Dedifferentiated amniotic fluid mesenchymal stem cell (primary cell): ENCODE measurements around the gene CENPT.
"Not testable (repeated sequence)": the region's sequence is repeated elsewhere in the genome, so short reads cannot be mapped to it uniquely, and the experiment has no call there.

ENCODE experiments used
- DNase-seq: peaks from one replicate; pipeline ENCODE4 v3.0.0-alpha.2; 2016; ENCODE audit errors: extremely low spot score

CENPT gene

DNA sequence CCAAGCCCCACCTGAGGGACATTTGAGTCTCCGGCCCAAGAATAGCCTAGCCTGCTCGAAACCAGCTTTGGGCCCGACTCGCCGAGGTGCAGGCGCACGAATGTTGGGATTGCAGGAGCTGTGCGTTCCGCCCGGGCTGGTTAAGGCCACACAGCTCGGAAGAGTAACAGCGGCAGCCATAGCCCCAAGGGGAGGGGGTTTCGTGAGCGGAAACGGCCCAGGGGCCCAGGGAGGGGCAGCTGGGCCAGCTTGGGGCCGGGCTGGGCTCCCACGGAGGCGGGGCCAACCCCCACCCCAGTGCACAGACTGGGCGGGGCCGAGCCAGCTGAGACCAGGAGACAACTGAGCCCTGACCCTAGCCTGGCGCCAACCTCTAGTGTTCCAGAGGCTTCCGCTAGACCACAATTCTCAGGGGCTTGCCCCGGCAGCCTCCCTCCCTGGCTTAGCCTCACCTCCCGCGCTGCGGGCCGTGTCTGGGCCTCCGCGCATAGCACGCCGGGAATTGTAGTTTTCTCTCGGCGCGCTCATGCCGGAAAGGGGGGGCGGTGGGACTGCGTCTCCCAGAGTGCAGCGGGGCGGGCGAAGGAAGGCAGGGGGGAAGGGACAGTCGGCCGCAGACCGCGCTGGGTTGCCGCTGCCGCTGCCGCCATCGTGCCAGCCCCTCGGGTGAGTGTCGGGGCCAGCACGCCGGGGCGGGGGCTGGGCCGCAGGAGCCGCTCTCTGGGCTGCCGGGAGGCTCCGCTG lies 1.0 kb downstream of the CENPT start, which contains the start of gene NUTF2:
TSS of gene NUTF2 (plus strand) at position 614 of the 744 bp plus-strand sequence. CDS start 18,198 bp downstream, outside the sequence.
- DNase-seq = peak; percentile 92

DNA sequence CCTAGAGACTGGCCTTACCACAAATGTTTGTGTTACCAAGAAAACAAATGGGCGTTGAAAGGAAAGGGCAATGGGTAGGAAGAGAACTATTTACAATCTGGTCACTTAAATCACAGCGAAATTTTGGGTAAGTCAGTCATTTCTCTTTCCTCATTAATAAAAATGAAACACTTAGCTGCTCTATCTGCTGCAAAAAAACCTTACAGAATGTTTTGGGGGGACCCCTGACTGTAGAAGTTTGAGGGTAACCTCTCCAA lies 1.5 kb downstream of the CENPT start:
- DNase-seq = no peak

DNA sequence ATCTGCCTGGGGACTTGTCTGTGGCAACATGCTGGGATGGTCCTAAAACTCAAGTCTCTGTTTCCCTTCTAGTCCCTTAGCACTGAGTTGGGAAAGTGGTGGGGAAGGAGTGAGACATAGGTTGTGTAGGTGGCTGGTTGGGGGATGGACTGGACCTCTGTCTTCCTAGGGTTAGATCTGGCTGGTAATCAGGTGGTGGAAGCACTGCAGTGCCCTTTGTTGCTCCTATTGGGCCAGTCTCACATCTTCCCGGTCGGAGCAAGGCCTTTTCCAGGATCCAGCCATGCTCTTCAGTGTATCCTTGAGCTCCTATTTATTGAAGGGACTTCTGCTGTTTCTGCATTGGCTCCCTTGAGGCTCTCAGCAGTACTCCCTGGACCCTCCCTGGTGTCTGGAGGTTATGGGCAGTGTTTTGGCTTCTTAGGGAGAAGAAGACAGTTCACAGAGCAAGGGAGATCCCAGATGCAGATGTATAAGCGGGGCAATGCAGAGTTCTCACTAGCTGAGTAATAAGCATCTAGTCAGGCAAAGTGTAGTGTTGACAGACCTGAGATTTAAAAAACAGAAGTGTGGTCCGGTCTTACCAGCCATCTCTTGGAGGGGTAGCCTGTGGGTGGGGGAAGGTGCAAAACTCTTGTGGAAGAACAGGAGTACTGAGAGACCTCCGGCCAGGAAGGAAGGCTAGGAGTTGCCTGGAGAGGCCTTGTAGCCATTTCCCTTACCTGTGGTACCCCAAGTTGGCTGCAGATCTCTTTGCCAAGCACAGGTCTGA lies 2.0 kb downstream of the CENPT start:
- DNase-seq = no peak

DNA sequence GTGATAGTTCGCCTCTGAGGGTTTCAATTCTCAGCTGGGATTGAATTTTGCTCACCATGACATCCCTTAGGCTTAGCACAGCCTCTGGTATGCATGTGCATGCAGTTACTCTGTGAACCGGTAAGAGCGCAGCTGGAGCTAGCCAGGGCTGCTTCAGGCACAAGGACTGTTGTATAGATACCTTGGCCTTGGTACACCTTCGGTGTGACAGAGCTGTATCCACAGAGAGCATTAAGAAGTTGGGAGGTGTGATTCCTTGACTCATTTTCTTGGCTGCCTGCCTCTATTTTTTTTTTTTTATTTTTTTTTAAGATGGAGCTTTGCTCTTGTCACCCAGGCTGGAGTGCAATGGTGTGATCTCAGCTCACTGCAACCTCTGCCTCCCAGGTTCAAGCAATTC lies 3.0 kb downstream of the CENPT start:
- DNase-seq = no peak

DNA sequence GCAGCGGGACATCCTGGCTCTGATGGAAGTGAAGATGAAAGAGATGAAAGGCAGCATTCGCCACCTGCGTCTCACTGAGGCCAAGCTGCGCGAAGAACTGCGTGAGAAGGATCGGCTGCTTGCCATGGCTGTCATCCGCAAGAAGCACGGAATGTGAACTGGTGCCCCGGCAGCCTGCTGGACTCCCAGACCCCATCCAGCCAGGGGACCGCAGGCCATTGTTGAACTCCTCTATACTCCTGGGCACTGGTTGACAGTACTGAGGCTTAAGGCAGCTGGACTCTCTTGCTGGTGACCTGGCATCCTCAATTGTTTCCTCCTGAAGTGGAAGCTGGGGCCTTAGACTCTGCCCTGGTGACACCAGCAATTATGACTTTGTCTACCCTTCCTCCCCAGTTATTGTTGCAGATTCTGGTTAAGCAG lies 4.1 kb downstream of the CENPT start:
- no peak for DNase-seq

DNA sequence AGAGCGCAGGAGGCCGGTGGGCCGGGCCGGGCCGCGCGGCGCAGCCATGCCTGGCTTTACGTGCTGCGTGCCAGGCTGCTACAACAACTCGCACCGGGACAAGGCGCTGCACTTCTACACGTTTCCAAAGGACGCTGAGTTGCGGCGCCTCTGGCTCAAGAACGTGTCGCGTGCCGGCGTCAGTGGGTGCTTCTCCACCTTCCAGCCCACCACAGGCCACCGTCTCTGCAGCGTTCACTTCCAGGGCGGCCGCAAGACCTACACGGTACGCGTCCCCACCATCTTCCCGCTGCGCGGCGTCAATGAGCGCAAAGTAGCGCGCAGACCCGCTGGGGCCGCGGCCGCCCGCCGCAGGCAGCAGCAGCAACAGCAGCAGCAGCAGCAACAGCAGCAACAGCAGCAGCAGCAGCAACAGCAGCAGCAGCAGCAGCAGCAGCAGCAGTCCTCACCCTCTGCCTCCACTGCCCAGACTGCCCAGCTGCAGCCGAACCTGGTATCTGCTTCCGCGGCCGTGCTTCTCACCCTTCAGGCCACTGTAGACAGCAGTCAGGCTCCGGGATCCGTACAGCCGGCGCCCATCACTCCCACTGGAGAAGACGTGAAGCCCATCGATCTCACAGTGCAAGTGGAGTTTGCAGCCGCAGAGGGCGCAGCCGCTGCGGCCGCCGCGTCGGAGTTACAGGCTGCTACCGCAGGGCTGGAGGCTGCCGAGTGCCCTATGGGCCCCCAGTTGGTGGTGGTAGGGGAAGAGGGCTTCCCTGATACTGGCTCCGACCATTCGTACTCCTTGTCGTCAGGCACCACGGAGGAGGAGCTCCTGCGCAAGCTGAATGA lies 4.8 kb downstream of the CENPT start:
- DNase-seq = no peak

DNA sequence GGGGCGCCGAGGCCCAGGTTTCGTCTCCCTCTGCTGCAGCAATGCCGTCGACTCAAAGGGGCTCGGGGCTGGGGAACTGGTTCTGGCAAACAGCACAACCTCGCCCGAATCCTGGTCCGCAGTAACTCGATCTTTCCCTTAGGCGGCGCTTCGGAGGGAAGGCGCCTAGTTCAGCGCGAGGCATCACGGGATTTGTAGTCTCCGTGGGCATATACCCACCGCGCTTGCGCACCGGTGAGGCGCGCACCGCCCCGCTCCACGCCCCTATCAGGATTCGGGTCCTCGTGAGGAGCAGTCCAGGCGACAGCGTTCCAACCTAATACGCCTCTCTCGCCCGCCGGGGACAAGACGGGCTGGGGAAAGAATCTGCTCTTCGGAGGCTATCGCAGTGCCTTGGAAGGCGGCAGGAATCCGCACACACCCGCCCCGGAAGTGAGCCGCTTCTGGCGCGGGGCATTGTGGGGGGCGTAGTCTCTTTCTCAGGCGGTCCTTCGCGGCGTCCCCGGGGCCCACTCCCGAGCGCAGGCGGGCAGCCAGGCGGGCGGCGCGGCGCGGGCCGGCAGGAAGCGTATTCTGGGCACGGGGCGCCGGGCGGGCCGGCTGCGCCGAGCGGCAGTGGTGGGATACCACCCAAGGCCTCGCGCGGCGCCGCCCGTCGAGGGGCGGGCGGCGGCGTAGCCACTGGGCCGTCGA lies 5.5 kb downstream of the CENPT start, which contains the start of gene THAP11:
TSS of gene THAP11 (plus strand) at position 505 of the 693 bp plus-strand sequence. CDS start 235 bp downstream, outside the sequence.
- peak; percentile 97 for DNase-seq

DNA sequence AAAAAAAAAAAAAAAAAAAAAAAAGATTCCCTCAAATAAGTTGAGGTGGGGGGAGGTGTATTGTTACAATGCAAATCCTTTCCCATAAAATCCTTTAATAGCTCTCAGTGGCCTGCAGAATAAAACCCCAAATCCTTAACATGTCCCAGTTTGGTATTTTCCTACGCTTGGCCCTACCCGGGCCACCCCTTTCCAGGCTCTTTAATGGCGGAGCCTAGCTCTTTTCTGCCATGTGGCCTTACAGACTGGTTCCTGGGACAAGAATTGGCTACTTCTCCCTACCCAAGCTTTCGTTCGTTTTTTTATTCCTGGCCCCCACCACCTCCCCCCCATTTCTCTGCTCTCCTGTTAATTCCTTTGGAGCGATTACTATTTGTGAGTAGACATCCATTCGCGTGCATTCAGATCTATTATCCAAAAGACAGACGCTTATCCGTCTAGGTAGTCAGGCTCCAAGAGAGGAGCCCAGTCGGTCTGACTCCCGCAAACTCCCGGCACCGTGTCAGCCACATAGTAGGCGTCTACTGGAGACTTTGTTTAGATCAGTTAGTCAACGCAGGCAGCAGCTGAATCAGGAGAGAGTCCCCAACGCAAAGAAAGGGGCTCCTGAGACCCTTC lies 6.2 kb downstream of the CENPT start:
- DNase-seq = no peak

DNA sequence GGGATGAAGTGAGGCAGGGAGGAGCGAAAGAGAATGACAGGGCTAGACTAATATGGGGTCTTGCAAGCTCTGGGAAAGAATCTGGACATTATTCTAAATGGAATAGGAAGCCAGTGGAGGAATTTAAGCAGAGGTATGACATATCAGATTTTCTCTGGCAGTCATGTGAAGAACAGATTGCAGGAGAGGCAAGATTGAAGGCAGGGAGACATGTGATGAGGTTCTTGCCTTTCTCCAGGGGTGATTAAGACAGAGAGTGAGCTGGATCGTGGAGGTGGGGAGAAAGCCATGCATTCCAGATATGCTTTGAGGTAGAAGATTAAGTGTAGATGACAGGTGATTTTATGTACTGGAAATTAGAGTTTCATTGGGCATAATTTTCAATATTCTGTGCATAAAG lies 9.7 kb downstream of the CENPT start:
- no peak for DNase-seq

DNA sequence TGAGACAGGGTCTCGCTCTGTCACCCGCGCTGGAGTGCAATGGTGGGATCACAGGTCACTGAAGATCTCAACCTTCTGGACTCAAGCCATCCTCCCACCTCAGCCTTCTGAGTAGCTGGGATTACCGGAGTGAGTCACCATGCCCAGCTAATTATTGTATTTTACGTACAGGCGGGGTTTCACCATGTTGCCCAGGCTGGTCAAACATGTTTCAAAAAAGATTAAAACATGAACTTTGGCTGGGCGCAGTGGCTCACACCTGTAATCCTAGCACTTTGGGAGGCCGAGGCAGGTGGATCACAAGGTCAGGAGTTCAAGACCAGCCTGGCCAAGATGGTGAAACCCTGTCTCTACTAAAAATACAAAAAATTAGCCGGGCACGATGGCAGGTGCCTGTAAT lies 10.3 kb downstream of the CENPT start:
- not testable (repeated sequence) for DNase-seq

DNA sequence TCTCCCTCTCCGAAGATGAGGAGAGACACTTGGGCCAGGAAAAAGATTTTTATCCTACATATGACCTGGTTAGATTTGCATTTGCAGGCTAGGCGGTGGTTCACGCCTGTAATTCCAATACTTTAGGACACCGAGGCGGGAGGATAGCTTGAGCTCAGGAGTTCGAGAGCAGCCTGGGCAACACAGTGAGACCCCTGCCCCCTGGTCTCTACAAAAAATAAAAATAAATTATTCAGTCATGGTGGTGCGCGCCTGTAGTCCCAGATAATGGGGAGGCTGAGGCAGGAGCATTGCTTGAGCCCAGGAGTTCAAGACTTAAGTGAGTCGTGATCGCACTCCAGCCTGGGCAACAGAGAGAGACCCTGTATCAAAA lies 13.3 kb downstream of the CENPT start:
- DNase-seq = no peak

DNA sequence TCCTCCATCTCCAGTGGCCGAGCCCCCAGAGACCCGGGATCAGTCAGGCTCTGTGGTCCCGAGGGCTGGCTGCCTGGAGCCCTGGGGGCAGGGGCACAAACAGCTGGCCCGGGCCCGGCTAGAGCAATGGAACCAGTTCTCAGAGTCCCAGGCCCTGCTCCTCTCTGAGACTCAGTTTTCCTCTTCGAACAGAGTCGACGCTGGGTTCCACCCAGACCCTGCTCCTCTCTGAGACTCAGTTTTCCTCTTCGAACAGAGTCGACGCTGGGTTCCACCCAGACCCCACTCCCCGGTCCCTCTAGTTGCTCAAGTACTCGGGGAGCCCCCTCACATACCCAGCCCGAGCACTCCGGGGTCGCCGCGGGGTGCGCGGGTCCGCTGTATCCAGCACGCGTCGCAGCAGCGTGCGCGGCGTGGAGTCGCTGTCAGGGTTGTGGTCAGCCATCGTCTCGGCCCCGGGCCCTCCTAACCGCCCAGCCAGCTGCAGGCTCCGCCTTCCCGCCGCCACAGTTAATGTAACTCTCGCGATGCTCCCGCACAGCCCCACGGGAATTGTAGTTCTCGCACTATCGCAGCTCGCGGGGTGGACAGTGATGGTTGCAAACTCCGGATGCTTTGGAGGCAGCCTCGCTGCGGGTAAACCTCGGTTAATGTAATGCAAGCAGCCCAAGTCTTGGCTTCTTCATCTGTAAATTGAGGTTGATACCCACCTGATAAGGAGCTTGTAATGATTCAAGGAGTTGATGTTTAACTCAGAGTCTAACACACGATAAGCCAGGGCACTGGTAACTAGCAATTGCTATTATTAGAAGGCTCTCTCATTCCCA lies 13.9 kb downstream of the CENPT start:
- DNase-seq = peak; percentile 94

DNA sequence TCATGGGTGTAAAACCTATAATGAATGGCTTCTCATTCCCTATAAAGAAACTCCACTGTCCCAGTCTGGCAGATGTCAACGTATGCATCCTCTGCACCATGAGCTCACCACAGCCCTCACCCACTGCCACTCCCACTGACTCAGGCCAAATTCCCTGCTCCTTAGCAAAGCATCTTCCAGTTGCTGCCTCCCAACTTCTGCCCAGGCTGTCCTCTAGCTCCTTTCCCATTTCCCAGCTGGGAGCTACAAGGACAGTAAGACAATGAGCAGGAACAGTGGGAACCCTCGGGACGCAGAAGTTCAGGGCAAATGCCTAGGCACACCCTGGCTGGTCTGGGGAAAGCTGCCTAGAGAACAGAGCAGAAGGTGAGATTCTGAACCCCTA lies 14.5 kb downstream of the CENPT start:
- peak; percentile 60 for DNase-seq

DNA sequence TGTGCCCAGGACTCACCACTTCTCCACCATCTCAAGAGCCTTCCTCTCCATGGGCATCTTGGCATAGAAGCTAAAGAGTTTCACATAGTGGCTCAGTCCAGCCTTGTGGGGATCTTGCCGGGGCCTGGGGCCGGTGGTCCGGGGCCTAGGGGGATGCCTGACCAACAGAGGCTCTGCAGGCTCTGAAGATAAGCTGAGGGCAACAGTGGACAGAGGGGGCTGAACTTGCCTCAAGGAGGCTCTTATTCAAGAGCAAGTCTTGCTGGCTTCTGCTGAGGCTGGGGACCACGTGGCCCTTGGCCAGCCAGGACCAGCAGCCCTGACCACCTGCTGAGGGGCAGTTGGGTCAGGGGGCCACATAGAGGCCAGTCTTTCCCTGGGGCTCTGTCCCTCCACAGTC lies 18.8 kb downstream of the CENPT start:
- no peak for DNase-seq

DNA sequence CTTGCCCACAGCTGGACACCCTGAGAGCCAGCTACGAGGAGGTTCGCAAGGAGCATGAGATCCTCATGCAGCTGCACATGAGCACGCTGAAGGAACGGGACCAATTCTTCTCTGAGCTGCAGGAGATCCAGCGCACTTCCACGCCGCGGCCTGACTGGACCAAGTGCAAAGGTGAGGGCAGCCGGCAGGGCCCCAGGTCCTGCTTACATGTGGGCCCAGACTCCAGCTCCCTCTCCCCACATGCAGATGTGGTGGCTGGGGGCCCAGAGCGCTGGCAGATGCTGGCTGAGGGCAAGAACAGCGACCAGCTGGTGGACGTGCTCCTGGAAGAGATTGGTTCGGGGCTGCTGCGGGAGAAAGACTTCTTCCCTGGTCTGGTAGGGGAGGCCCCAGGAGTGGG lies 21.6 kb downstream of the CENPT start:
- no peak for DNase-seq

DNA sequence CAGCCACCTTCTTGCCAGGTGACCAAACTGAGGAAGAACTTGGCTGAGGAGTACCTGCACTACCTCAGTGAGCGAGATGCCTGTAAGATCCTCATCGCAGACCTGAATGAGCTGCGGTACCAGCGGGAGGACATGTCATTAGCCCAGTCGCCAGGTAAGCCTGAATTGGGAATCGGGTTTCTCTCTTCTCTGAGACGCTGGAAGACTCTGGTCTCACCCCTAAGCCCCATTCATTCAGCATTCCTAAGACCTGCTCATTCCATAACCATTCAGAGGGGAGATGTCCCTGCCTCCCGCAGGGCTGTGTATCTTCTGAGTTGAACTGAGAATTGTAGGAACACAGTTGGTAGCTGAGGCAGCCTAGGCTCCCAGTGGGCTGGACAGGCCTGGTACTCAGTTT lies 22.4 kb downstream of the CENPT start:
- DNase-seq = no peak

DNA sequence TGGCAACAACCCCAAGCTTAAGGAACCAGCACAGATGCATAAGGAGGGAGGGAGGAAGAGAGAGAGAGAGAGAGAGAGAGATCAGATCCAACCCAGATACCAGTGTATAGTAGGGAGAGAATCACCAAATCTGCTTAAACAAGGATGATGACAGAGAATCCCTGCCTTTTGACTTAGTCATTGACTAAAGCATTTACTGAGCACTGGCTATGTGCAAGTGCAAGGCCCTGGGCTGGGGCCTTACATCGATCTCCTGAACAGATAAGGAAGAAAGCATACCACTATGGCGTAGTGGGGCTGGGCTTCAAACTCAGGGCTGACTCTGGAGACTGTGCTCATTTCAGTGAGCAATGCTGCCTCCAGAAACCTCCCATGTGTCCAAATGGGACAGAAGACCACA lies 25.0 kb downstream of the CENPT start:
- DNase-seq = no peak

DNA sequence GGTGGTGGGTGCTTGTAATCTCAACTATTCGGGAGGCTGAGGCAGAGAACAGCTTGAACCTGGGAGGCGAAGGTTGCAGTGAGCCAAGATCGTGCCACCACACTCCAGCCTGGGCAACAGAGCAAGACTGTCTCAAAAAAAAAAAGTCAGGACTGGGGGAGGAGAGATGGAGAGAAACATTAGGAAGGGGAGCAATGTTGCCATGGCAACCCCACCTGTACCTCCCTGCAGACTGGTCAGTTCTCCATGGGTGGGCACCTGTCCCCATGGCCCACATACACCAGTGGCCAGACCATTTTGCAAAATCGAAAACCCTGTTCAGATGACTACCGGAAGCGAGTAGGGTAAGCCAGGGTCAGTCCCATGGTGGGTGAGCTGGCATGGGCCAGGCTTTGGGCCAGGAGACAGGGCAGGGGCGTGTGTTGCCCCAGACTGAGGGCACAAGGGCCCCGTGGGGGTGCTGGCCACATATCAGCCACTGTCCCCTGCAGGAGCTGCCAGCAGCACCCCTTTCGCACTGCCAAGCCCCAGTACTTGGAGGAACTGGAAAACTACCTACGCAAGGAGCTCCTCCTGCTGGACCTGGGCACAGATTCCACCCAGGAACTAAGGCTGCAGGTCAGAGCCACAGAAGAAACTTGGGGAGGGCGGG lies 26.8 kb downstream of the CENPT start:
- DNase-seq = no peak

DNA sequence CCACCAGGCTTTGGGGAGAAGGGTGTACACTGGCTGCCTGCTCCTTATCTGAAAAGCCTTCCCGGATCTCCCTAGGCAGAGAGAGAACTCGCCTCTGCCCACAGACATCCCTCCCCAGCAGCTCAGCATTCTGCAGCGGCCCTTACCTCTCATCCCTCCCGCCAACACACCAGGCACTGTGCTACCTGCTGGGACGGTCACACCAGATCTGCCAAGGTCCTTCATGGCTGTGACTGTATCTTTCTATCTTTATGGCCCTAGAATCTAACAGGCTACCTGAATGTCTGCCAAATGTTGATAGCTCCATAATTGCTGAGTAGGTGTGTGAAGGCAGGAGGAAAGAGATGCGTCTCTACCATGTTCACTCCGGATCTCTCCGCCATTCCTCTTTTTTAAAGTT lies 32.9 kb downstream of the CENPT start:
- DNase-seq = no peak

DNA sequence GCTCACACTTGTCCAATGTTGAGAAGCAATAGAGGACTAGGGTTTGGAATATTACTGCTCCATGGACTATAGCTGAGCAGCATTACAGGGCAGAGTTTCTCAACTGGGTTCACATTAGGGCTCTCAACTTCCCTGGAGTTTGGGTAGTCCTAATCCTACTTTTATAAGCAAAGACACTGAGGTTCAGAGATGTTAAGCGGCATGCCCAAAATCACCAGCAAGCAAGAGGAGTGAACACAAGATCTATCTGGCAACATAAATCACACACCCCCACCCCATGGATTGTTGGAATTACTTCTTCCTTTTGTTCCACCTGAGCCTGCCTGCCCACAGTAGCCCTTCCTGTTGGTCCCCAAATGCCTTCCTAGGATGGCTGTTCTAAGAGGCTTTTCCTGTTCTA lies 35.6 kb downstream of the CENPT start:
- no peak for DNase-seq
